HUES64 (cell line): Measurements from ENCODE around the gene POGK.

Source experiments
- H3K27ac ChIP-seq: 2 replicates; pipeline ENCODE4 v1.7.0; 2013; ENCODE audit warnings: low read depth, low read length, inconsistent platforms
- H3K27me3 ChIP-seq: 2 replicates; pipeline ENCODE4 v1.6.1; 2013; ENCODE audit warnings: mild to moderate bottlenecking, low read length; ENCODE audit not compliant: insufficient read depth
- H3K36me3 ChIP-seq: 2 replicates; pipeline ENCODE4 v1.6.1; 2013; ENCODE audit warnings: mild to moderate bottlenecking, low read length; ENCODE audit not compliant: insufficient read depth
- H3K4me1 ChIP-seq: 2 replicates; pipeline ENCODE4 v1.6.1; 2013; ENCODE audit warnings: mild to moderate bottlenecking, low read length, moderate library complexity; ENCODE audit not compliant: insufficient read depth
- H3K4me3 ChIP-seq: 2 replicates; pipeline ENCODE4 v1.5.1; 2013; ENCODE audit warnings: mild to moderate bottlenecking, low read length, moderate library complexity
- H3K9ac ChIP-seq: 2 replicates; pipeline ENCODE4 v1.6.1; 2013; ENCODE audit warnings: mild to moderate bottlenecking, low read depth, low read length
- H3K9me3 ChIP-seq: 2 replicates; pipeline ENCODE4 v1.6.1; 2013; ENCODE audit warnings: low read depth, low read length; ENCODE audit not compliant: insufficient read depth
- WGBS: fragments of 150-250, 120-280 bp; methylation state at CpG from one replicate; pipeline ENCODE4 v1.1.7; 2013; ENCODE audit warnings: missing lambda C conversion rate; 5-methylcytosine and 5-hydroxymethylcytosine counted together

Gene POGK

GRCh38 chr1:166858726-166859419, 19.6 kb downstream of the POGK start:
- Histone ChIP-seq H3K4me1 (peaks cover 10% of the 10 kb centered on the region), H3K27ac (no peak overlapping the region), H3K4me3 (no peak overlapping the region), H3K9me3 (no peaks in the 10 kb centered on the region), H3K36me3 (peaks cover 98% of the 10 kb centered on the region), H3K27me3 (no peaks in the 10 kb centered on the region), H3K9ac (no peak overlapping the region)
- WGBS = 84% methylated on average over 7 of the region's 7 CpGs

DNA sequence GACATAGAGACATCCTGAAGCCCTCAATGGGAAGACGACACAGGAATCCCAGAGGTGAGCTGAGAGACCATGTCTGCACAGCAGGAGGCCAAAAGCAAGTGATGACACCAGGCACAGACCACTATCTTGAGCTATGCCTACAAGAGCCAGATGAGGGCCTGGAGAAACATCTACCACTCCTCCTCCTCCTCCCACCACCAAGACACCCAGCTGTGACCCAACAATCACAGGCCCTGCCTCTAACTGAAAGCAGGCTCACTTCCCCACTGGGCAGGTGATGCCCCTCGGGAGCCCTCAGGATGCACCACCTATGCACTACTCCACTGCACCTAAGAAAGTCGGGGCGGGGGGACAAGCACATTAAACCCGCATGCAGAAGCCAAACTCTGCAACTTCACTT, 20.3 kb downstream of the POGK start:
- Histone ChIP-seq H3K36me3 (peaks cover 98% of the 10 kb centered on the region), H3K9ac (no peak overlapping the region), H3K27ac (no peak overlapping the region), H3K4me1 (peaks cover 10% of the 10 kb centered on the region), H3K27me3 (no peaks in the 10 kb centered on the region), H3K4me3 (no peak overlapping the region), H3K9me3 (no peaks in the 10 kb centered on the region)
- WGBS = 65% methylated on average over 5 of the region's 5 CpGs

GRCh38 chr1:166865926-166866325, 26.7 kb downstream of the POGK start:
- 98% methylated on average over 5 of the region's 5 CpGs for WGBS
- H3K36me3 ChIP-seq = peaks cover 76% of the 10 kb centered on the region

GRCh38 chr1:166868639-166869038, 29.4 kb downstream of the POGK start:
- H3K27me3 ChIP-seq = no peaks in the 10 kb centered on the region
- no peak overlapping the region for H3K9ac ChIP-seq
- 83% methylated on average over 7 of the region's 7 CpGs for WGBS
- H3K36me3 ChIP-seq = peaks cover 57% of the 10 kb centered on the region
- H3K4me1 ChIP-seq = 0 out of 2 replicates have a peak, but pooled peaks cover 4% of the 10 kb centered on the region
- no peak overlapping the region for H3K4me3 ChIP-seq
- H3K9me3 ChIP-seq = no peaks in the 10 kb centered on the region
- H3K27ac ChIP-seq = no peak overlapping the region

More at GRCh38 chr1:166865926-166866325, 26.7 kb downstream of the POGK start:
- H3K27me3 ChIP-seq = no peaks in the 10 kb centered on the region
- H3K27ac ChIP-seq = no peak overlapping the region
- no peak overlapping the region for H3K4me3 ChIP-seq
- H3K9ac ChIP-seq = no peak overlapping the region
- peaks cover 3% of the 10 kb centered on the region; the same call in 1 of the 2 replicates for H3K4me1 ChIP-seq
- H3K9me3 ChIP-seq = no peaks in the 10 kb centered on the region

GRCh38 chr1:166869318-166870099, 30.2 kb downstream of the POGK start:
- H3K27ac ChIP-seq = no peak overlapping the region
- H3K9me3 ChIP-seq = no peaks in the 10 kb centered on the region
- no peak overlapping the region for H3K4me3 ChIP-seq
- peaks cover 5% of the 10 kb centered on the region; the same call in 1 of the 2 replicates for H3K4me1 ChIP-seq
- H3K36me3 ChIP-seq = peaks cover 49% of the 10 kb centered on the region
- H3K27me3 ChIP-seq = no peaks in the 10 kb centered on the region
- 60% methylated on average over 1 of the region's 3 CpGs for WGBS
- H3K9ac ChIP-seq = no peak overlapping the region

DNA sequence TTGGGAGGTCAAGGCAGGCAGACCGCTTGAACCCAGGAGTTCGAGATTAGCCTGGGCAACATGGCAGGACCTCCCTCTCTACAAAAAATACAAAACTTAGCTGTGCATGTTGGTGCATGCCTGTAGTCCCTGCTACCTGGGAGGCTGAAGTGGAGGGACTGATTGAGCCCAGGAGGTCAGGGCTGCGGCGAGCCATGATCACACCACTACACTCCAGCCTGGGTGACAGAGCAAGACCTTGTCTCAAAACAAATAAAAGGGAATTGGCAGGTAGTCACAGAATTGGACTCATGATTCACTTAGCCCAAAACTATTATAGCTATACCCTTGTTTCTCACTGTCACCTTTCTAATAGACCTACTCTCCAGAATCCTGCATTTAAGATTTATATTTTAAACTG, 31.3 kb downstream of the POGK start:
- WGBS = 98% methylated on average over 4 of the region's 4 CpGs
- no peaks in the 10 kb centered on the region for H3K27me3 ChIP-seq
- H3K36me3 ChIP-seq = peaks cover 45% of the 10 kb centered on the region
- no peak overlapping the region for H3K4me3 ChIP-seq
- no peak overlapping the region for H3K9ac ChIP-seq
- no peak overlapping the region for H3K27ac ChIP-seq
- no peaks in the 10 kb centered on the region for H3K9me3 ChIP-seq
- peaks cover 10% of the 10 kb centered on the region; the same call in 1 of the 2 replicates for H3K4me1 ChIP-seq

DNA sequence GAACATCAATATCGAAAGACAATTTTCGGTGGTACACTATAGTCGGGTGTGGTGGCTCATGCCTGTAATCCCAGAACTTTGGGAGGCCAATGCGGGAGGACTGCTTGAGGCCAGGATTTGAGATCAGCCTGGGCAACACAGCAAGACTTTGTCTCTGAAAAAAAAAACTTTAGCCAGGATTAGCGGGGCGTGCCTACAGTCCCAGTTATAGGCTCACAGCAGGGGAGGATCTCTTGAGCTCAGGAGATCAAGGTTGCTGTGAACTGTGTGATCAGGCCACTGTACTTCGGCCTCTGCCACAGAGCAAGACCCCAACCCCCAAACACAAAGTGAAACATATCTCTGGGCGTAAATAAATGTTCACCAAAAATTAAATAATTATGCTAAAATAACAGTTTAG, 35.2 kb downstream of the POGK start:
- Histone ChIP-seq H3K36me3 (peaks cover 9% of the 10 kb centered on the region; the same call in 1 of the 2 replicates), H3K4me1 (peaks cover 15% of the 10 kb centered on the region), H3K9me3 (no peaks in the 10 kb centered on the region), H3K27me3 (no peaks in the 10 kb centered on the region), H3K27ac (no peak overlapping the region), H3K4me3 (peak overlapping the region; percentile 79), H3K9ac (no peak overlapping the region)
- 88% methylated on average over 7 of the region's 8 CpGs for WGBS

DNA sequence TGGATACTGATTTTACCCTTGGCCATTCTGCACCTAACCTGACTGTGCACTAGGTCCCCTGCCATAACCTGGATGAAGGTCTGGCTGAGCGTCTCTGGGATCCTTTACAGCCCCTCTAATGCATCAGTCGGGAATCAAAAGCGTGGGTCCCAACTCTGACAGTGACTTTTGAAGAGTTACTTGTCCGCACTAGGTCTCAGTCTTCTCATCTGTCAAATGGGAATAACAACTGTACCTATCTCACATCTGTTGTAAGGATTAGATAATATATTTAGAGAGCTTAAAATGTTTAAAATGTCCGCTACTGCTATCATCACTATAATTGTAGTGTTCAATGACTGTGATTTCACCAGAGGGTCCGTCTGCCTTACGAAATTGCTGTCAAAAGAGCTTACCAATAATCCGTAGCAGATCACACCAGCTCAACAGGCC, 36.0 kb downstream of the POGK start:
- Histone ChIP-seq H3K36me3 (peaks cover 8% of the 10 kb centered on the region; the same call in 1 of the 2 replicates), H3K9me3 (no peaks in the 10 kb centered on the region), H3K4me1 (peaks cover 15% of the 10 kb centered on the region), H3K27ac (peak overlapping the region; percentile 93; the same call in 1 of the 2 replicates), H3K9ac (peak overlapping the region; percentile 98), H3K27me3 (no peaks in the 10 kb centered on the region), H3K4me3 (peak overlapping the region; percentile 79)
- WGBS = 29% methylated on average over 7 of the region's 8 CpGs

DNA sequence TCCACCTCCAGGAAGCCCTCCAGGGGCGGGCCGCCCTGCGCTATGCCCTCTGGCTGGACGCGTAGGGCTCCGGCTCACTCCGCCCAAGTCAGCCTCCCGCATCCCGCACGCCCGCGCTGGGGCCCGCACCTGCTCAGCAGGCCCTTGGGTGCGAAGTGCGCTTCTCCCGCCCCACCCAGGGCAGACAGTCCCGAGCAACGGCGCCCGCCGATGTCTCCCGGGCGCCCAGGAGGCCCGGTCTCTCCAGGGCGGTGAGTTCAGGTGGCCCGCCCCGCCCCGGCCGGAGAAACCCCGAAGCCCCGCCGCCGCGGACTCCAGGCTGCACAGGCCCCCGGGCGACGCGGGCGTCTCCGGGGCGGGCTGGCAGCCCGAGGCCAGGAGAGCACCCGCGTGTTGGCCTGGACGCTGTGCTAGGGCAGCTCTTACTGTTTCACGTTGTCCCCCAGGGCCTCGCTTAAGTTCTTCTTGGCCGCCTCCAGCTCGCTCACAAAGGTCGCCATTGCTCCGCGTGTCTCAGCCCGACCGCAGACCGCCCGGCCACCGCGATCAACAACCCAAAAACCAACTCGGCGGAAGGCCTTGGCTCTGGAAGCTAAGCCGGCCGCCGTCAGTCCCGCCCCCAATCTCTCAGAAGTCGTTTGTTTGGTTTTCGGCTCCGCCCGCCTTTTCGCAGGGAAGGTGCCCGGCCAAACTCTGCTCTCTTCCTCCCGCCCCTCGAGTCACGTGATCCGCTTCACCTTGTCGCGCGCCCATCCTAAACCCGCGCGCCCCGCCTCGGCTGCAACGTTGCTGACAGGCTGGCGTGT, 36.7 kb downstream of the POGK start, which contains the start of gene TADA1:
Gene TADA1 (minus strand): TSS at position 531 of the 806 bp plus-strand sequence. CDS start 31 bp downstream, at position 500.
- Histone ChIP-seq H3K27ac (peak within 1 kb of the TSS; percentile 93), H3K9ac (peak within 1 kb of the TSS; percentile 98), H3K36me3 (peaks cover 8% of the 10 kb centered on the region; the same call in 1 of the 2 replicates), H3K4me1 (peaks cover 13% of the 10 kb centered on the region), H3K4me3 (peak within 1 kb of the TSS; percentile 79), H3K27me3 (no peaks in the 10 kb centered on the region), H3K9me3 (no peaks in the 10 kb centered on the region)
- WGBS = under 1% methylated on average over 84 of the region's 84 CpGs

DNA sequence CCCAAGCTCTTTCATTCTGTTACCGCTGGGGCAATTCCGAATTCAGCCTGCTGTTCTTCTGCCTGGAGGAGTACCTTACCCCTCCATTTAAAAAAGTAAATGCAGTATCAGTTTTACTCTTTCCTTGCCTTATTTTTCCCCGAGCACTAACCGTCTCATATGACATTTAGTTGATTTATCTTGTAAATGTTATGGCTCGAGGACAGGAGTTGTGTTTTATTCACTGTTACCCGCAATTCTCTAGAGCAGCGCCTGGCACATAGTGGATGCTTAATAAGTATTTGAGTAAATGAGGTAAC, 37.2 kb downstream of the POGK start:
- 28% methylated on average over 7 of the region's 7 CpGs for WGBS
- peaks cover 11% of the 10 kb centered on the region for H3K4me1 ChIP-seq

More for the DNA sequence above, 37.2 kb downstream of the POGK start:
- Histone ChIP-seq H3K9me3 (no peaks in the 10 kb centered on the region), H3K9ac (no peak overlapping the region), H3K27ac (no peak overlapping the region), H3K4me3 (peak overlapping the region; percentile 79), H3K36me3 (0 out of 2 replicates have a peak, but pooled peaks cover 5% of the 10 kb centered on the region), H3K27me3 (no peaks in the 10 kb centered on the region)
